ENCODE data around the gene EPB41.

Gene EPB41

GRCh38 chr1:28887835-28888682, 26.3 kb upstream of the EPB41 start:
- H4K20me1 ChIP-seq (ENCODE audit: insufficient read depth, low read length), result no peaks in the 10 kb centered on the region; the same call in 1 of the 2 replicates
- H3K4me3 ChIP-seq (ENCODE audit: low read length), result peak overlapping the region; percentile 98
- no peaks in the 10 kb centered on the region for H3K9me3 ChIP-seq (ENCODE audit: insufficient read depth, low read length)
- peak overlapping the region; percentile 90 for H3K4me2 ChIP-seq (ENCODE audit: low read length)
- peaks cover 34% of the 10 kb centered on the region for H3K79me2 ChIP-seq (ENCODE audit: low read length)
- peak overlapping the region; percentile 97 for H3K9ac ChIP-seq (ENCODE audit: low read length)
- no peaks in the 10 kb centered on the region for H3K36me3 ChIP-seq (replicated peaks; ENCODE audit: low read depth, low read length)
- H3K4me1 ChIP-seq (ENCODE audit: low read length), result peaks cover 43% of the 10 kb centered on the region
- H3K27ac ChIP-seq (ENCODE audit: low read length), result peak overlapping the region; percentile 54
- H2AFZ ChIP-seq (ENCODE audit: low read depth, low read length), result no peak overlapping the region
- H3K27me3 ChIP-seq (ENCODE audit: low read depth, low read length), result no peaks in the 10 kb centered on the region
- TF ChIP-seq CTCF (IDR thresholded peaks at IDR 0.05; ENCODE audit: low read depth, low read length) (no peak), EZH2phosphoT487 (IDR thresholded peaks at IDR 0.05; ENCODE audit: low read depth) (no peak)

- no peak overlapping the region for H2AFZ ChIP-seq (ENCODE audit: low read depth, low read length)
- no peak overlapping the region for H3K9ac ChIP-seq (ENCODE audit: low read length)
- H3K27me3 ChIP-seq (ENCODE audit: low read depth, low read length), result no peaks in the 10 kb centered on the region
- no peak overlapping the region for H3K27ac ChIP-seq (ENCODE audit: low read length)
- no peak overlapping the region for H3K4me3 ChIP-seq (ENCODE audit: low read length)
- H4K20me1 ChIP-seq (ENCODE audit: insufficient read depth, low read length), result peaks cover 4% of the 10 kb centered on the region
- no peak for TF ChIP-seq EZH2phosphoT487 (IDR thresholded peaks at IDR 0.05; ENCODE audit: low read depth)
- no peak for TF ChIP-seq CTCF (IDR thresholded peaks at IDR 0.05; ENCODE audit: low read depth, low read length)
- peaks cover 34% of the 10 kb centered on the region for H3K79me2 ChIP-seq (ENCODE audit: low read length)
- H3K4me2 ChIP-seq (ENCODE audit: low read length), result no peak overlapping the region
- no peaks in the 10 kb centered on the region for H3K36me3 ChIP-seq (replicated peaks; ENCODE audit: low read depth, low read length)
- H3K4me1 ChIP-seq (ENCODE audit: low read length), result peaks cover 38% of the 10 kb centered on the region
- H3K9me3 ChIP-seq (ENCODE audit: insufficient read depth, low read length), result no peaks in the 10 kb centered on the region
These were observed 25.5 kb upstream of the EPB41 start for GRCh38 chr1:28888915-28889314.

- TF ChIP-seq CTCF (IDR thresholded peaks at IDR 0.05; ENCODE audit: low read depth, low read length) (no peak), EZH2phosphoT487 (IDR thresholded peaks at IDR 0.05; ENCODE audit: low read depth) (no peak)
- Histone ChIP-seq H3K27me3 (ENCODE audit: low read depth, low read length) (no peaks in the 10 kb centered on the region), H3K4me2 (ENCODE audit: low read length) (no peak overlapping the region), H3K36me3 (replicated peaks; ENCODE audit: low read depth, low read length) (peaks cover 4% of the 10 kb centered on the region), H2AFZ (ENCODE audit: low read depth, low read length) (no peak overlapping the region), H4K20me1 (ENCODE audit: insufficient read depth, low read length) (peaks cover 4% of the 10 kb centered on the region), H3K4me1 (ENCODE audit: low read length) (peaks cover 33% of the 10 kb centered on the region), H3K9me3 (ENCODE audit: insufficient read depth, low read length) (no peaks in the 10 kb centered on the region), H3K79me2 (ENCODE audit: low read length) (peaks cover 34% of the 10 kb centered on the region), H3K4me3 (ENCODE audit: low read length) (no peak overlapping the region), H3K9ac (ENCODE audit: low read length) (no peak overlapping the region), H3K27ac (ENCODE audit: low read length) (no peak overlapping the region)
These were observed 25.0 kb upstream of the EPB41 start for GRCh38 chr1:28889357-28889756.

GRCh38 chr1:28890435-28890834, 23.9 kb upstream of the EPB41 start:
- Histone ChIP-seq H3K36me3 (replicated peaks; ENCODE audit: low read depth, low read length) (peaks cover 6% of the 10 kb centered on the region), H3K4me3 (ENCODE audit: low read length) (no peak overlapping the region), H4K20me1 (ENCODE audit: insufficient read depth, low read length) (peaks cover 4% of the 10 kb centered on the region), H3K4me1 (ENCODE audit: low read length) (peaks cover 25% of the 10 kb centered on the region), H3K9ac (ENCODE audit: low read length) (no peak overlapping the region), H3K4me2 (ENCODE audit: low read length) (no peak overlapping the region), H3K9me3 (ENCODE audit: insufficient read depth, low read length) (no peaks in the 10 kb centered on the region), H3K79me2 (ENCODE audit: low read length) (peaks cover 34% of the 10 kb centered on the region), H2AFZ (ENCODE audit: low read depth, low read length) (no peak overlapping the region), H3K27ac (ENCODE audit: low read length) (no peak overlapping the region), H3K27me3 (ENCODE audit: low read depth, low read length) (no peaks in the 10 kb centered on the region)
- TF ChIP-seq EZH2phosphoT487 (IDR thresholded peaks at IDR 0.05; ENCODE audit: low read depth) (no peak), CTCF (IDR thresholded peaks at IDR 0.05; ENCODE audit: low read depth, low read length) (no peak)
